IMR-90 (cell line): ENCODE measurements around the gene KIAA0232. TPM values are rescaled to one million over a fixed set of nuclear protein-coding genes. Genes with fewer than 3 reads are reported as not detected.

Experiments
- ATAC-seq: fragments of 200-7000 bp; cut with Tn5 transposase; 2 replicates; pipeline ENCODE4 v1.9.1; 2020; ENCODE audit warnings: low read depth, mild to moderate bottlenecking, moderate library complexity
- BruUV-seq: library from RNA; stranded (reverse); fragments of 400-500 nt; replicated peaks from 2 replicates; lab custom pipeline; 2021; lab: Mats Ljungman, UMichigan
- CTCF ChIA-PET: fragments of 300-600 bp; formaldehyde crosslinking; extraction: SDS; loops from one replicate; lab custom pipeline; 2021; ENCODE audit warnings: antibody characterized with exemption; lab: Yijun Ruan, JAX
- POLR2A ChIA-PET: fragments of 300-600 bp; sonication (Branson Sonifier 250); formaldehyde crosslinking; loops from one replicate; lab custom pipeline; 2022; ENCODE audit warnings: antibody characterized with exemption; ENCODE audit not compliant: unreplicated experiment; lab: Charles Lee
- DNase-seq: peaks from one replicate; pipeline ENCODE4 v3.0.0; 2013
- H2AFZ ChIP-seq: replicated peaks from 2 replicates; pipeline ENCODE3; 2013; ENCODE audit warnings: low read length, mild to moderate bottlenecking; ENCODE audit not compliant: poor library complexity
- H2AK5ac ChIP-seq: 2 replicates; pipeline ENCODE4 v1.6.1; 2013; ENCODE audit warnings: low read depth, low read length, inconsistent platforms
- H2AK9ac ChIP-seq: replicated peaks from 2 replicates; pipeline ENCODE3; 2013; ENCODE audit warnings: mild to moderate bottlenecking, low read depth, low read length, moderate library complexity; ENCODE audit not compliant: poor library complexity
- H2BK120ac ChIP-seq: 2 replicates; pipeline ENCODE4 v1.6.1; 2013; ENCODE audit warnings: low read depth, low read length, inconsistent platforms
- H2BK15ac ChIP-seq: 3 replicates; pipeline ENCODE4 v1.6.1; 2013; ENCODE audit warnings: low read depth, low read length, inconsistent platforms
- H2BK20ac ChIP-seq: 2 replicates; pipeline ENCODE4 v1.6.1; 2013; ENCODE audit warnings: low read depth, mild to moderate bottlenecking, inconsistent platforms, low read length, moderate library complexity
- H2BK5ac ChIP-seq: 2 replicates; pipeline ENCODE4 v1.6.1; 2013; ENCODE audit warnings: mild to moderate bottlenecking, low read depth, low read length, inconsistent platforms; ENCODE audit not compliant: poor library complexity, severe bottlenecking
- H3K14ac ChIP-seq: replicated peaks from 2 replicates; pipeline ENCODE4 v1.6.1; 2013; ENCODE audit warnings: low read depth, low read length, inconsistent platforms
- H3K18ac ChIP-seq: 2 replicates; pipeline ENCODE4 v1.6.1; 2013; ENCODE audit warnings: low read depth, low read length, control low read depth
- H3K23ac ChIP-seq: 2 replicates; pipeline ENCODE4 v1.6.1; 2013; ENCODE audit warnings: low read depth, low read length, inconsistent platforms
- H3K27ac ChIP-seq: 2 replicates; pipeline ENCODE4 v1.5.1; 2013; ENCODE audit warnings: mild to moderate bottlenecking, control low read depth, low read length; ENCODE audit not compliant: insufficient read depth
- H3K27me3 ChIP-seq: 2 replicates; pipeline ENCODE4 v1.6.1; 2013; ENCODE audit warnings: low read length; ENCODE audit not compliant: control insufficient read depth, insufficient read depth
- H3K36me3 ChIP-seq: 2 replicates; pipeline ENCODE4 v1.6.1; 2013; ENCODE audit warnings: low read length, mixed read lengths; ENCODE audit not compliant: control insufficient read depth, insufficient read depth
- H3K4ac ChIP-seq: 2 replicates; pipeline ENCODE4 v1.6.1; 2013; ENCODE audit warnings: low read depth, low read length, inconsistent platforms
- H3K4me1 ChIP-seq: 2 replicates; pipeline ENCODE4 v1.6.1; 2013; ENCODE audit warnings: low read length, mixed read lengths; ENCODE audit not compliant: control insufficient read depth, insufficient read depth
- H3K4me2 ChIP-seq: 2 replicates; pipeline ENCODE4 v1.6.1; 2013; ENCODE audit warnings: low read depth, mild to moderate bottlenecking, control low read depth, low read length, moderate library complexity
- H3K4me3 ChIP-seq: 2 replicates; pipeline ENCODE4 v1.5.1; 2013; ENCODE audit warnings: low read depth, mild to moderate bottlenecking, control low read depth, low read length, moderate library complexity; ENCODE audit not compliant: insufficient read depth
- H3K56ac ChIP-seq: 2 replicates; pipeline ENCODE4 v1.6.1; 2013; ENCODE audit warnings: low read length, inconsistent platforms; ENCODE audit not compliant: insufficient read depth; ENCODE audit errors: extremely low read depth
- H3K79me1 ChIP-seq, 2 experiments: 2 replicates each; pipeline ENCODE4 v1.6.1; 2013; ENCODE audit warnings: low read length in 2 of 2, inconsistent platforms in 1 of 2, low read depth in 1 of 2
- H3K9ac ChIP-seq: 2 replicates; pipeline ENCODE4 v1.6.1; 2013; ENCODE audit warnings: low read depth, low read length, control low read depth
- H3K9me1 ChIP-seq: 2 replicates; pipeline ENCODE4 v1.6.1; 2013; ENCODE audit warnings: low read length, inconsistent platforms; ENCODE audit not compliant: insufficient read depth
- H3K9me3 ChIP-seq: 2 replicates; pipeline ENCODE4 v1.6.1; 2013; ENCODE audit warnings: low read length; ENCODE audit not compliant: control insufficient read depth, insufficient read depth
- H4K20me1 ChIP-seq: 2 replicates; pipeline ENCODE4 v1.6.1; 2013; ENCODE audit warnings: low read length, inconsistent platforms; ENCODE audit not compliant: insufficient read depth
- H4K5ac ChIP-seq: 2 replicates; pipeline ENCODE4 v1.6.1; 2013; ENCODE audit warnings: mild to moderate bottlenecking, low read depth, low read length, control low read depth
- H4K8ac ChIP-seq, 2 experiments: 2 replicates each; pipeline ENCODE4 v1.6.1; 2013; ENCODE audit warnings: low read depth in 2 of 2, low read length in 2 of 2, control low read depth in 1 of 2, inconsistent platforms in 1 of 2
- H4K91ac ChIP-seq: 2 replicates; pipeline ENCODE4 v1.6.1; 2013; ENCODE audit warnings: low read depth, low read length, inconsistent platforms; ENCODE audit not compliant: insufficient read depth
- BHLHE40 ChIP-seq: fragments of 150-350 bp; IDR thresholded peaks from 2 replicates; pipeline ENCODE4 v1.6.1; 2016; ENCODE audit warnings: mild to moderate bottlenecking, low read depth, low read length
- CHD1 ChIP-seq: IDR thresholded peaks from 2 replicates; pipeline ENCODE4 v1.6.1; 2012; ENCODE audit warnings: low read depth, low read length, improper control_type of control experiment
- CTCF ChIP-seq: conservative IDR thresholded peaks from 2 replicates; pipeline ENCODE4 v1.5.1; 2012; ENCODE audit warnings: mild to moderate bottlenecking, low read depth, low read length, improper control_type of control experiment
- FOS ChIP-seq: fragments of 150-350 bp; IDR thresholded peaks from 2 replicates; pipeline ENCODE4 v1.6.1; 2016; ENCODE audit warnings: low read depth, low read length
- RAD21 ChIP-seq: IDR thresholded peaks from 2 replicates; pipeline ENCODE4 v1.6.1; 2012; ENCODE audit warnings: low read length, improper control_type of control experiment
- RCOR1 ChIP-seq: IDR thresholded peaks from 2 replicates; pipeline ENCODE4 v1.6.1; 2012; ENCODE audit warnings: mild to moderate bottlenecking, low read length, improper control_type of control experiment; ENCODE audit not compliant: insufficient replicate concordance
- WGBS, 2 experiments: methylation state at CpG; one replicate each; pipeline versions ENCODE4 v1.1.5 to v1.1.7; 2013; ENCODE audit warnings: missing lambda C conversion rate in 2 of 2; ENCODE audit not compliant: insufficient read length in 1 of 2; ENCODE audit errors: extremely low coverage in 2 of 2; 5-methylcytosine and 5-hydroxymethylcytosine counted together
- dilution Hi-C: fragments of 300-500 bp; cut with HindIII; formaldehyde crosslinking; loops from one replicate; pipeline ENCODE4 v1.14.3; 2018; ENCODE audit warnings: low sequenced_read_pairs; ENCODE audit not compliant: unreplicated experiment
- in situ Hi-C: fragments of 300-500 bp; cut with MboI; formaldehyde crosslinking; loops from 3 replicates; pipeline ENCODE4 v1.14.3; 2019; ENCODE audit warnings: low sequenced_read_pairs, inconsistent platforms, mixed read lengths
- intact Hi-C: fragments of 100-400 bp; cut with micrococcal nuclease; formaldehyde crosslinking; loops from 2 replicates; pipeline ENCODE4 v1.10.0; 2022
- polyA plus RNA-seq, 3 experiments: library from polyadenylated mRNA; depleted of rRNA; stranded (reverse); fragments of >200 nt; gene quantifications; 2 replicates each; pipeline ENCODE4 v1.2.3, GENCODE V29; 2012; ENCODE audit warnings: low replicate concordance in 1 of 3
- total RNA-seq: library from RNA; depleted of rRNA; stranded (reverse); fragments of >200 nt; gene quantifications from 2 replicates; pipeline ENCODE4 v1.2.3, GENCODE V29; 2012

The KIAA0232 gene
- total and polyA plus RNA-seq, 2 of the 4 experiments (the other 2 are of a cell fraction) = 6.8 to 19.5 TPM

DNA sequence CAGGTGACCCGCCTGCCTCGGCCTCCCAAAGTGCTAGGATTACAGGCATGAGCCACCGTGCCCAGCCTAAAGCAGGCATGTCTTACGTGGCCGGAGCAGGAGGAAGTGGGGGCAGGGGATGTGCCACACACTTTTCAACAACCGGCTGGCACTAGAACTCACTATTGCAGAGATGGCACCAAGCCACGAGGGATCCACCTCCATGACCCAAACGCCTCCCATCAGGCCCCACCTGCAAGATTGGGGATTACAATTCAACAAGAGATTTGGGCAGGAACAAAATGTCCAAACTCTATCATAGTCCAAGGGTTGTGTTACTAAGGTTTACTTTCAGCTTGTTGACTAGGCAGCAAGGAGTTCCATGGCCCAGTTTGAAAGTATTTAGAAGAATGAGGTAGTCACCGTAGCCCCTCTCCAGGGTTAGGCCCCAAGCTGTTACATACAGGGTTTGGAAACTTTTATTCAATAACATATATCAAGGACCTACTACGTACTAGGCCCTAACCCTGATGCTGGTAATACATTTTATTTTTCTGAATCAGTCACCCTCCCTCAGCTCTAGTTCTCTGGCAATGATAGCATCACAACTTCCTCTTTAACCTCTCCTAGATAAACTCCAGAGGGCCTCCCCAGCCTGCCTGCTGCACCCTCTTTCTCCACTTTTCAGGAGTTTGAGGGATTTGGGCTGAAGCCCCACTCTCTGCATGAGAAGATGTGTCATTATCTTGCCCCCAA is 109.1 kb downstream of the KIAA0232 start:
- Histone ChIP-seq H4K91ac (peak overlapping the region; percentile 86; the same call in 1 of the 2 replicates), H3K36me3 (no peaks in the 10 kb centered on the region), H3K4me3 (no peak overlapping the region), H3K56ac (no peak overlapping the region), H4K5ac (peak overlapping the region; percentile 32), H2BK5ac (peak overlapping the region; percentile 69), H2BK120ac (peak overlapping the region; percentile 83), H3K23ac (peak overlapping the region; percentile 63; the same call in 1 of the 2 replicates), H2AK5ac (0 out of 2 replicates have a peak overlapping the region, but pooled peaks have one; percentile 37), H2AK9ac (peak overlapping the region; percentile 69), H3K4me2 (peak overlapping the region; percentile 2; the same call in 1 of the 2 replicates), H2AFZ (peak overlapping the region; percentile 95), H3K4me1 (peaks cover 22% of the 10 kb centered on the region), H3K79me1 (0 out of 4 replicates have a peak, but pooled peaks cover 0 to under 1% of the 10 kb centered on the region in 2 experiments), H4K8ac (peak overlapping the region; percentile 14 to 83; a peak in 3 of 4 replicates), H3K27ac (peak overlapping the region; percentile 51; the same call in 1 of the 2 replicates), H2BK15ac (peak overlapping the region; percentile 4; the same call in 1 of the 3 replicates), H3K27me3 (no peaks in the 10 kb centered on the region), H3K4ac (peak overlapping the region; percentile 63), H2BK20ac (peak overlapping the region; percentile 23), H4K20me1 (no peaks in the 10 kb centered on the region), H3K14ac (peak overlapping the region; percentile 27; the same call in 1 of the 2 replicates), H3K9me3 (no peaks in the 10 kb centered on the region), H3K18ac (peak overlapping the region; percentile 6), H3K9ac (no peak overlapping the region), H3K9me1 (peaks cover 5% of the 10 kb centered on the region; the same call in 1 of the 2 replicates)
- in situ Hi-C loops = no loop called here
- intact Hi-C loops = loop anchor here (1.0 to 5.0 kb wide), 2 partner anchors 96 to 179 kb away; no protein-coding TSS in a partner anchor
- CTCF ChIA-PET = no interaction called here
- POLR2A ChIA-PET = no interaction called here
- dilution Hi-C loops = no loop called here
- ATAC-seq = peak; percentile 23
- WGBS, 2 experiments = 71% methylated on average over 1 of the region's 10 CpGs; no CpG with 5 or more reads in 1 of the 2 experiments
- BruUV-seq = no TSS peak
- TF ChIP-seq CHD1 = no peak
- TF ChIP-seq BHLHE40 = no peak
- TF ChIP-seq FOS = no peak
- no peak for TF ChIP-seq RCOR1
- TF ChIP-seq RAD21 = no peak
- no peak for TF ChIP-seq CTCF
- peak; percentile 31 for DNase-seq
